Naive thymus-derived CD4-positive, alpha-beta T cell (primary cell): ENCODE measurements around the gene AIP. TPM values are rescaled to one million over a fixed set of nuclear protein-coding genes. Genes with fewer than 3 reads are reported as not detected.

ENCODE experiments used
- ATAC-seq: fragments of 150-1000 bp; cut with Tn5 transposase; 2 replicates; pipeline ENCODE4 v1.10.0; 2021; ENCODE audit warnings: mild to moderate bottlenecking, moderate library complexity
- CTCF ChIA-PET: fragments of 350-600 bp; sonication (Branson Sonifier 250); formaldehyde crosslinking; loops from one replicate; lab custom pipeline; 2021; ENCODE audit warnings: antibody characterized with exemption; lab: Charles Lee
- POLR2A ChIA-PET: fragments of 350-600 bp; sonication (Branson Sonifier 250); formaldehyde crosslinking; loops from one replicate; lab custom pipeline; 2021; ENCODE audit warnings: antibody characterized with exemption, inconsistent platforms; lab: Charles Lee
- DNase-seq, 9 donors: peaks; one replicate each; pipeline versions ENCODE4 v3.0.0 to v3.0.0-alpha.2; 2020 to 2022; ENCODE audit warnings: mixed read lengths in 1 of 9
- H3K27ac ChIP-seq: one replicate; pipeline ENCODE4 v1.7.0; 2013; ENCODE audit warnings: mild to moderate bottlenecking, low read depth, low read length, moderate library complexity
- H3K27me3 ChIP-seq, 2 donors: one replicate each; pipeline ENCODE4 v1.7.0; 2013; ENCODE audit warnings: low read length in 2 of 2, mild to moderate bottlenecking in 2 of 2, moderate library complexity in 2 of 2; ENCODE audit not compliant: control insufficient read depth in 2 of 2, insufficient read depth in 2 of 2
- H3K36me3 ChIP-seq, 3 experiments: 1 replicate in 2 of 3; 2 replicates in 1 of 3; pipeline ENCODE4 v1.7.0; 2013; ENCODE audit warnings: low read length in 3 of 3, mild to moderate bottlenecking in 3 of 3, moderate library complexity in 1 of 3; ENCODE audit not compliant: insufficient read depth in 3 of 3, control insufficient read depth in 2 of 3
- H3K4me1 ChIP-seq, 2 donors: one replicate each; pipeline ENCODE4 v1.7.0; 2013; ENCODE audit warnings: low read length in 2 of 2, mild to moderate bottlenecking in 2 of 2, moderate library complexity in 1 of 2; ENCODE audit not compliant: control insufficient read depth in 2 of 2, insufficient read depth in 2 of 2
- H3K4me3 ChIP-seq: 2 replicates; pipeline ENCODE4 v1.7.0; 2013; ENCODE audit warnings: mild to moderate bottlenecking, low read length
- H3K9me3 ChIP-seq, 3 experiments: 1 replicate in 2 of 3; 2 replicates in 1 of 3; pipeline ENCODE4 v1.7.0; 2013; ENCODE audit warnings: low read length in 3 of 3; ENCODE audit not compliant: control insufficient read depth in 2 of 3
- H3K27ac Mint-ChIP-seq, 9 donors: one replicate each; pipeline ENCODE4 v1.8.0; 2020 to 2022; ENCODE audit warnings: mixed read lengths in 9 of 9, mild to moderate bottlenecking in 8 of 9, moderate library complexity in 5 of 9, inconsistent platforms in 2 of 9
- H3K27me3 Mint-ChIP-seq, 5 donors: one replicate each; pipeline ENCODE4 v1.8.0; 2021 to 2022; ENCODE audit warnings: mixed read lengths in 5 of 5, mild to moderate bottlenecking in 1 of 5
- H3K36me3 Mint-ChIP-seq, 5 donors: one replicate each; pipeline ENCODE4 v1.8.0; 2020 to 2022; ENCODE audit warnings: mixed read lengths in 5 of 5, mild to moderate bottlenecking in 3 of 5, inconsistent platforms in 1 of 5
- H3K4me1 Mint-ChIP-seq, 7 donors: one replicate each; pipeline ENCODE4 v1.8.0; 2020 to 2022; ENCODE audit warnings: mixed read lengths in 7 of 7, mild to moderate bottlenecking in 3 of 7, inconsistent platforms in 1 of 7
- H3K4me3 Mint-ChIP-seq, 10 donors: one replicate each; pipeline ENCODE4 v1.8.0; 2020 to 2022; ENCODE audit warnings: mild to moderate bottlenecking in 10 of 10, mixed read lengths in 10 of 10, moderate library complexity in 6 of 10, inconsistent platforms in 2 of 10
- H3K9me3 Mint-ChIP-seq, 11 donors: one replicate each; pipeline ENCODE4 v1.8.0; 2020 to 2022; ENCODE audit warnings: mixed read lengths in 11 of 11, mild to moderate bottlenecking in 4 of 11, inconsistent platforms in 1 of 11, moderate library complexity in 1 of 11
- intact Hi-C, 2 donors: fragments of 100-400 bp; cut with micrococcal nuclease; formaldehyde crosslinking; loops; one replicate each; pipeline ENCODE4 v1.15.1; 2023
- polyA plus RNA-seq, 2 donors: library from polyadenylated mRNA; unstranded; fragments of 300-500 nt; fragmentation: Illumina TruSeq; gene quantifications; one replicate each; pipeline ENCODE4 v1.2.3, GENCODE V29; 2021
- total RNA-seq, 6 experiments: library from RNA in 5 of 6; stranded (reverse) in 5 of 6; gene quantifications; 1 replicate in 5 of 6; 2 replicates in 1 of 6; pipeline ENCODE4 v1.2.3 and lab custom pipeline; 2021 to 2026

AIP gene
- total and polyA plus RNA-seq, 7 experiments from 2014 or later: 107 to 205 (median 137) TPM

DNA sequence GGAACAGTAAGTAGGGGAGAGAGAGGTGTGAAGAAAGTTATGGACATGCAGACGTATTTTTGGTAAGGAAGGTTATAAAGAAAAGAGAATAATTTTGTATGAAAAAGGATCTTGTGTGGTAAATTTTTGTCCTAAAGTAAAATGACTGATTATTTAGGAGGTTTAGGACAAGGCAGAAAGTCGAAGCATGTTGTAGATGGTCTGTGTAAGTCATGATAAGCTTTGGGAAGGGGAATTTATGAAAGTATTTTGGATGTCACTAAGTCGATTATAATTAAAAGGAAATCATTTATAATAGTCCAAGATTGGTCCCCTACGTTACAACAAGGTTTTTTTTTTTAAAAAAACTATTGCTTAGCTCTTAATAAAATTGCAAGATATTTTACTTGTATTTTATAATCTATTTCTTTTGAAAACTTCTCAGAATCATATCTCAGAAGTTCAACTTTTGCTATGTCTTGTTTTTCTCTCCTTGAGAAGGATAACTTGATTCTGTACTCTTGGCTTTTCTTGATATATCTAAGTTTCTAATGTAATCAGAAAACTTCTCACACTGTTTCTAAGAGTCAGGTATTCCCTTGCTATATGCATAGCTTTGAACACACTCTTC, 51.3 kb downstream of the AIP start:
- H3K9me3 ChIP-seq: peaks cover 0 to 8% (median 0%) of the 10 kb centered on the region in 3 experiments
- H3K27ac ChIP-seq: no peak overlapping the region
- Mint-ChIP-seq H3K36me3 (peaks cover 0 to 5% (median 3%) of the 10 kb centered on the region in 5 donors), H3K27me3 (peaks cover 0 to 9% (median 4%) of the 10 kb centered on the region in 5 donors), H3K4me3 (no peak overlapping the region), H3K9me3 (peaks cover 0 to 29% (median 8%) of the 10 kb centered on the region in 11 donors), H3K27ac (no peak overlapping the region), H3K4me1 (no peaks in the 10 kb centered on the region)
- POLR2A ChIA-PET: interaction anchor here (0.7 kb wide), 1 partner anchor 138 kb away, joined by 3 read pairs; no protein-coding TSS in a partner anchor
- H3K4me3 ChIP-seq: no peak overlapping the region
- H3K27me3 ChIP-seq: no peaks in the 10 kb centered on the region
- no peaks in the 10 kb centered on the region for H3K4me1 ChIP-seq
- intact Hi-C loops: no loop called here
- ATAC-seq (no peak), DNase-seq (no peak)
- H3K36me3 ChIP-seq: no peaks in the 10 kb centered on the region
- CTCF ChIA-PET: interaction anchor here (0.5 to 0.6 kb wide), 2 partner anchors 59 to 83 kb away, joined by 3 read pairs; no protein-coding TSS in a partner anchor

DNA sequence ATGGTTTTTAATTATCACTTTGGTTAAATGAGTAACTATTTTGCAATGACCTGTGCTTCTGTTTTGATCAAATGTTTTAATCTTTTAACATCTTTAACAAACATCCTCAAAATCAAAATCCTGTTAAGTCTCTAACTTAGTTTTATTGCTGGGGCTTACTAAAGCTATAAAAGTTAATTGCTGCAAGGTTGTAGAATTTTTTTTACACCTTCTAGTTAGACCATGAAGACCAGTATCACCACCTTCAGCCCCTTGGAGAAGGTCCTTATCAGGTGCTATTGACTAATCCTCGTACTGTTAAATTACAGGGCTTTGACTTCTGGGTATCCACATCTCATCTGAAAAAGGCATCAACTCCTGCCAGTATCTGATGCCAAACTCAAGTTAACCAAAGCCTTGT, 52.7 kb downstream of the AIP start:
- no peak overlapping the region for H3K4me3 Mint-ChIP-seq
- peaks cover 0 to 9% (median 4%) of the 10 kb centered on the region in 5 donors for H3K27me3 Mint-ChIP-seq

DNA sequence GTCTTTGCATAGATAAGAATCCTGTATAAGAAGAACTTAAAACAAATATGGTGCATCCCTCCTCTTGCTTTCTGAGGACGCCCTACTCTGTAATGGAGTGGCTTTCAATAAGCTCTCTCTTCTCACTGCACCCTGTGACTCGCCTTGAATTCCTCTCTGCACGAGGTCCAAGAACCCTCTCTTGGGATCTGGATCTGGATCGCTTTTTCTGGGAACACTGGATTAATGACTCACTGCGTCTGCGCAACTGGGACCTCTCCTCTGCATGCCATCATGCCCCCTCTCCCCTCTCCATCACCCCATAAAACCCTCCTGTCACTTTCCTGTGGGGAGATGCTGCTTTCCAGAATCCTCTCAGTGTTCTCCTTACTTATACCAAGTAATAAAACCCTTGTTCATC, 55.5 kb downstream of the AIP start:
- no peak for ATAC-seq
- ChIA-PET POLR2A (no interaction called here), CTCF (interaction anchor here (0.6 kb wide), 2 partner anchors 93 to 527 kb away, joined by 3 to 5 read pairs; no protein-coding TSS in a partner anchor)
- H3K27ac Mint-ChIP-seq: no peak overlapping the region
- no peaks in the 10 kb centered on the region for H3K4me1 Mint-ChIP-seq
- peaks cover 0 to 6% (median 0%) of the 10 kb centered on the region in 3 experiments for H3K9me3 ChIP-seq
- H3K27me3 Mint-ChIP-seq: peaks cover 0 to 9% (median 4%) of the 10 kb centered on the region in 5 donors
- intact Hi-C loops: no loop called here
- no peak overlapping the region for H3K4me3 ChIP-seq
- no peaks in the 10 kb centered on the region for H3K27me3 ChIP-seq
- peaks cover 0 to 23% (median 8%) of the 10 kb centered on the region in 11 donors for H3K9me3 Mint-ChIP-seq
- DNase-seq: no peak
- no peaks in the 10 kb centered on the region for H3K4me1 ChIP-seq
- no peak overlapping the region for H3K4me3 Mint-ChIP-seq
- peaks cover 0 to 5% (median 2%) of the 10 kb centered on the region in 5 donors for H3K36me3 Mint-ChIP-seq
- H3K27ac ChIP-seq: no peak overlapping the region
- H3K36me3 ChIP-seq: no peaks in the 10 kb centered on the region

More for the DNA sequence above, 52.7 kb downstream of the AIP start:
- peaks cover 0 to 8% (median 0%) of the 10 kb centered on the region in 3 experiments for H3K9me3 ChIP-seq
- no peak overlapping the region for H3K27ac ChIP-seq
- H3K4me1 ChIP-seq: no peaks in the 10 kb centered on the region
- no peaks in the 10 kb centered on the region for H3K4me1 Mint-ChIP-seq
- no peak overlapping the region for H3K27ac Mint-ChIP-seq
- no peaks in the 10 kb centered on the region for H3K27me3 ChIP-seq
- no peak for ATAC-seq
- H3K36me3 ChIP-seq: no peaks in the 10 kb centered on the region
- ChIA-PET CTCF (no interaction called here), POLR2A (no interaction called here)
- intact Hi-C loops: no loop called here
- H3K36me3 Mint-ChIP-seq: peaks cover 0 to 5% (median 3%) of the 10 kb centered on the region in 5 donors
- DNase-seq: no peak
- no peak overlapping the region for H3K4me3 ChIP-seq
- peaks cover 0 to 29% (median 8%) of the 10 kb centered on the region in 11 donors for H3K9me3 Mint-ChIP-seq

DNA sequence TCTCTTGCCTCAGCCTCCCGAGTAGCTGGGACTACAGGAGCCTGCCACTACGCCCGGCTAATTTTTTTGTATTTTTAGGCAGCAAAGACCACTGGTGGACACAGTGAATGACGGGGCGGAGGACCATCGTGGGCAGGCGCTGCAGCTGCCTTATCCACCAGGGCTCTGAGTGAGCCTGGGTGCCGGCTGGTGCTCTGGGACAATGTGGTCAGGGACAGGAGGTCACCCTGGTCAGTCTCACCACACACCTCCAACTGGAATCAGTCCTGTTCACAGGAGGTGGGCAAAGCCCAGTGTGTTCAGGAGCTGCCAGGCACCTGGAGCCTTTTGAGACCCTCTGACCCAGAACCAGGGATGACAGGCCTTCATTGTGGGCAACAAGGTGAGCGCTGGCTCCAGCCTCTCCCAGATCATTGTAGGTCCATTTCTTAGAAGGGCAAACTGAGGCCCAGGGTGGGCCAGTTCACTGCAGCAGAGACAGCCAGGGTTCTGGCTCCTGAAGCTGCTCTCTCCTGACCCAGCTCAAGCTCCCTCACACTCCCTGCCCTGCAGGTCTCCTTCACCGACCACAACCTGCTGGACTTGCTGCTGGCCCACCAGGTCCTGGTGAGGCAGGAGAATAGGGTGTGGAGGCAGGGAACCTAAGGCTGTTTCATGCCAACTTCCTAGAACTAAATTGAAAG, 56.1 kb downstream of the AIP start:
- Histone ChIP-seq H3K9me3 (no peaks in the 10 kb centered on the region), H3K27ac (no peak overlapping the region), H3K4me1 (no peaks in the 10 kb centered on the region), H3K27me3 (no peaks in the 10 kb centered on the region), H3K36me3 (no peaks in the 10 kb centered on the region), H3K4me3 (no peak overlapping the region)
- ATAC-seq: no peak
- H3K36me3 Mint-ChIP-seq: peaks cover 0 to 2% (median 2%) of the 10 kb centered on the region in 5 donors
- H3K9me3 Mint-ChIP-seq: peaks cover 0 to 17% (median 4%) of the 10 kb centered on the region in 11 donors
- H3K27ac Mint-ChIP-seq: no peak overlapping the region
- intact Hi-C loops: no loop called here
- ChIA-PET POLR2A (no interaction called here), CTCF (no interaction called here)
- no peak for DNase-seq
- H3K4me1 Mint-ChIP-seq: no peaks in the 10 kb centered on the region
- no peak overlapping the region for H3K4me3 Mint-ChIP-seq
- H3K27me3 Mint-ChIP-seq: peaks cover 0 to 6% (median 4%) of the 10 kb centered on the region in 5 donors

DNA sequence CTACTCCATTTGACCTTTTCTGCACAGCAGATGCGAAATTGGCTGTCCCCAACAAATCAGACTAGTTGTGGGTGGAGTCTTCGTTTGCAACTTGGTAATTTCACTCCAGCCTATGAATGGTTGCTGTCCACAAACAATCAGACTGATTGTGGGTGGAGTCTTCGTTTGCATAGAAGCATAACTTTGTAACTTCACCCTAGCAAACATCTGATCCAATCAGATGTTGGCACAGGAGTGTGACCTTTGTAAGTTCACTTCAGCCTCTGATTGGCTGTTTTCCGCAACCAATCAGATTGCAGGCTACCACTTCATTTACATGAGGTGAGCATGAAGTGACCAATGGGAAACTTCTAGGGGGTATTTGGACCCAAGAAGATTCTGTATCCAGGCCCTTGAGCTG, 56.7 kb downstream of the AIP start:
- no peaks in the 10 kb centered on the region for H3K4me1 Mint-ChIP-seq
- H3K9me3 Mint-ChIP-seq: peaks cover 0 to 11% (median under 1%) of the 10 kb centered on the region in 11 donors
- Histone ChIP-seq H3K4me1 (no peaks in the 10 kb centered on the region), H3K27ac (no peak overlapping the region), H3K4me3 (no peak overlapping the region), H3K36me3 (no peaks in the 10 kb centered on the region), H3K27me3 (no peaks in the 10 kb centered on the region), H3K9me3 (no peaks in the 10 kb centered on the region)
- H3K27me3 Mint-ChIP-seq: peaks cover 0 to 4% (median 2%) of the 10 kb centered on the region in 5 donors
- intact Hi-C loops: no loop called here
- H3K36me3 Mint-ChIP-seq: no peaks in the 10 kb centered on the region
- no peak overlapping the region for H3K4me3 Mint-ChIP-seq
- no peak overlapping the region for H3K27ac Mint-ChIP-seq
- POLR2A ChIA-PET: no interaction called here
- CTCF ChIA-PET: interaction anchor here (0.6 kb wide), 1 partner anchor 798 kb away, joined by 3 read pairs; no protein-coding TSS in a partner anchor
- no peak for ATAC-seq
- no peak for DNase-seq
